NOMO-1 treated with DMSO at 0.1 percent for 48 hours (cell line): ENCODE measurements around the gene MED16.

Source experiments
- DNase-seq: peaks from one replicate; lab custom pipeline; 2025; ENCODE audit not compliant: unreplicated experiment; lab: John Stamatoyannopoulos, UW

The MED16 gene

DNA sequence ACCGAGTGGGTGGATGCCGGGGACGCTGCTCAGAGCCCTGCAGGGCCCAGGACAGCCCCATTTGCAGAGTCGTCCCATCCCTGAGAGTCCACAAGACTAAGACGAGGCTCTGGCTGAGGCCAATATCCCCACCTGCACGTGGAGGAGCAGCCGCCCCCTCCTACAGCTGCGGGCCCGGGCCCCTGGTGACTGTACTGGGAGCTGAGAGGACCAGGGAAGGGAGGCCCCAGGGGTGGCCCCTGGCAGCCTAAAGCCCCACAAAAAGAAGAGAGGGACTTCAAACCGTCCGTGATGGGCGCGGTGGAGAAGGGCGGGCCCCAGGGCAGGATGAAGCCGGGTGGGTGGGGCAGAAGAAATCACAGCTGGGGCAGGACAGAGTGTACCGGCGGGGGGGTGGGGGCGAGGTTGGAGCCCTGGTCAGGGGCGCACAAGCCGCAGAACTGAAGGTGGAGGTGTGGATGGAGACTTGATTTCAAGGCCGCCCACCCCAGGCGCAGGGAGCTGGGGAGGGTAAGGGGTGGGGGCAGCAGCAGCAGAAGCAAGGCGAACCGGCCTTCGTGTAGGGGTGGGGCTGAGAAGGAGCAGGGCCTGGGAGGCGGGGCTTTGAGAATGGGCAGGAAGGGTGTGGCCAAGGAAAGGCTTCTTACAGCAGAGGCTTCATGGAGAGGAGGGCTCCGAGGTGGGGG, 20.6 kb downstream of the MED16 start:
- DNase-seq = peak; percentile 60

- DNase-seq = no peak
These were observed 21.3 kb downstream of the MED16 start for GRCh38 chr19:871446-872265.

GRCh38 chr19:870963-871401, 22.0 kb downstream of the MED16 start:
- no peak for DNase-seq

GRCh38 chr19:870314-870713, 22.7 kb downstream of the MED16 start:
- DNase-seq = no peak

DNA sequence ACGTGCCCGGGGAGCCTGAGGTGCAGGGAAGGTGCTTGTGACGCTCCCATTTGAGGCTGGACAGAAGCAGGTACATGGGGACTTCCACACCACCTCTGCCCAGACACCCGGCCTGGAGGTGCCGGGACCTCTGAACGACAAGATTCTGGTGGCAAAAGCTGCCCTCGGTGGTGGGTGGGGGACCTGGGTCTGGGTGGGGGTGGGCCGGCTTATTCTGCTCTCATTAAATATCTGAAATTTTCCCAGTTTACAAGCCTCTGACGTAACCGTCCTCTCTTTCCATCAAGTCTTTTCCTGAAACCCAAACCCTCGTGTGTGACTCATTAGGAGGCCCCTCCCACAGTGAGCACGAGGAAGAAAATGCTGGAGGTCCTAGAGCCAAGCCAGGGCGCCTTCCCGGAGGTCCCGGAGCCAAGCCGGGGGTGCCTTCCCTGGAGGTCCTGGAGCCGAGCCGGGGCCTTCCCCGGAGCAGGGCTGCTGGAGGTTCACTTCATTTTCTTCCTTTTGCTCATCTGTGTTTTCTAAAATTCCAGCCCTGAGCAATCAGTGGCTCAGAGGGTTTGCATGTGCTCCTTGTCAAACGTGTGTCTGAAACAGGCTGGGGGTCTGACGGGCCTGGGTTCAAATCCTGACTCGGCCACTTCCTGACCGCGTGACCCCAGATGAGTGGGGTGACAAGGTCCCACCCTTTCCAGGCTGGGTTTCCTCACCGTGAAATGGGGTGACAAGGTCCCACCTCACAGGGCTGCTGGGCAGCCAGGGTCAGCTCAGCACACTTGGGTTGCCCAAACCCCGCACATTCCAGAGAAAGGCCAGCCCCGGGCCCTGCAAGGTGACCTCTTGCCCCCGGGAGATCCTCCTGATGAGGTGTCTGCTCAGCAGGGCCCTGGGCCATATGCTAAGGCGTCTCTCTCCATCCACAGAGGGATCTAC, 23.5 kb downstream of the MED16 start:
- DNase-seq = no peak

DNA sequence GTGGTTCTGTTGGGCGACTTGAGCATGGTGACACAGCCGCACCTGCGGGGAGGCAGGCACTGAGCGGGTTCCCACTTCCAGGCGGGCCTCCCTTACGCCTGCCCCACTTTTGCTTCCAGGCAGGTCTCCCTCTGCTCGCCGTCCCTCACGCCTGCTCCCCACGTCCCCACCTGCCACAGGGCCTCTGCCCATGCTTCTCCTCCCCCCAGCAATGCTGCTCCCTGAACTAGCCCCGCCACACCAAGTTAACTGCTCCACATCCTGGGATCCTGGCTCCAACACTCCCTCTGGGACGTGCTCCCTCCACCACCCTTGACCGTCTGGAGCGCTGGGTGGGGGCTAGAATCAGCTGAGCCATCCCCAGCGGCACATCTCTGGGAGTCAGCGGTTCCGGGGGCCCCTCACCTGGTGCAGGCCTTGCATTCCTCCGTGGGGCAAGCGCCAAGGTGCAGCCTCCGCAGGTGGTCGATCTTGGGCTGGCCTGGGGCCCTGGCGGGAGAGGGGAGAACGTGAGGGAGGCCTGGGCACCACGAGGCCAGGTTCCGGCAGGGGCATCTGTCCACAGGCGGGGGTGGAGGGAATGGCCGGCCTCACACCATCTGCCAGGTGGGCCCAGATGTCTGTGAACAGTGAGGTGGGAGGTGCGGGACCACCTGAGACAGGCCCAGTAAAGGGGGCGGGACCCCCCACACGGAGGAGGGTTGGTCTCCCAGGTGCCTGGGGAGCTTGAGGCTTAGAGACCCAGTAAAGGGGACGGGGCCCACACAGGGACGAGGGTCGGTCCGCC, 24.3 kb downstream of the MED16 start:
- no peak for DNase-seq

GRCh38 chr19:867855-868457, 25.0 kb downstream of the MED16 start:
- no peak for DNase-seq

DNA sequence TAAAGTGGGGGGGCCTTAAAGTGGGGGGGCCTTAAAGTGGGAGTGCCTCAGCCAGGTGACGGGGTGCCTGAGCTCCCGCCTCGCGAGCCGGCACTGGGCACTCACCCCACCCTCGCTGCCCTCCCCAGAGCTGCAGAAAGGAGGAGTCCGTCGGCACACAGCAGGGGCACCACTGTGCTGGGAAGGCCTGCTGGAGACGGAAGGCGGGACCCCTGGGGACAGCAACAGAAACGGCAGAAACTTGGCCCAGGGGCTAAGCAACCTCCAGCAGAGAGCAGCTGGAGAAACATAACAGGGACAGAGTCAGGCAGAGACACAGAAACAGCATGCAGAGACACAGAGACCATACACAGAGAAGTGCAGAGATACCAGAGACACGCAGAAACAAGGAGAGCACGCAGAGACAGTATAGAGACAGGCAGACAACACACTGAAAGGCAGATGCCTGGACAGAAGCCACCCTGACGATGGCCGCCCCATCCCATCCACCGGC, 25.6 kb downstream of the MED16 start:
- no peak for DNase-seq

GRCh38 chr19:866769-867300, 26.2 kb downstream of the MED16 start:
- DNase-seq = no peak

DNA sequence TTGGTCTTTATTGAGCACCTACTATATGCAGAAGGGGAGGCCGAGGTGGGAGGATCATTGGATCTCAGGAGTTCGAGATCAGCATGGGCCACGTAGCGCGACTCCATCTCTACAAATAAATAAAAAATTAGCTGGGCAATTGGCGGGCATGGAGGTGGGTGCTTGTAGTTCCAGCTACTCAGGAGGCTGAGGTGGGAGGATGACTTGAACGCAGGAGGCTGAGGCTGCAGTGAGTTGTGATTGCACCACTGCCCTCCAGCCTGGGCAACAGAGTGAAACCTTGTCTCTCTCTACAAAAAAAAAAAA, 29.7 kb downstream of the MED16 start:
- DNase-seq = no peak

- DNase-seq = no peak
These were observed 30.2 kb downstream of the MED16 start for GRCh38 chr19:862581-863314.

GRCh38 chr19:861756-862580, 31.0 kb downstream of the MED16 start:
- no peak for DNase-seq

GRCh38 chr19:861141-861755, 31.7 kb downstream of the MED16 start:
- DNase-seq = no peak

DNA sequence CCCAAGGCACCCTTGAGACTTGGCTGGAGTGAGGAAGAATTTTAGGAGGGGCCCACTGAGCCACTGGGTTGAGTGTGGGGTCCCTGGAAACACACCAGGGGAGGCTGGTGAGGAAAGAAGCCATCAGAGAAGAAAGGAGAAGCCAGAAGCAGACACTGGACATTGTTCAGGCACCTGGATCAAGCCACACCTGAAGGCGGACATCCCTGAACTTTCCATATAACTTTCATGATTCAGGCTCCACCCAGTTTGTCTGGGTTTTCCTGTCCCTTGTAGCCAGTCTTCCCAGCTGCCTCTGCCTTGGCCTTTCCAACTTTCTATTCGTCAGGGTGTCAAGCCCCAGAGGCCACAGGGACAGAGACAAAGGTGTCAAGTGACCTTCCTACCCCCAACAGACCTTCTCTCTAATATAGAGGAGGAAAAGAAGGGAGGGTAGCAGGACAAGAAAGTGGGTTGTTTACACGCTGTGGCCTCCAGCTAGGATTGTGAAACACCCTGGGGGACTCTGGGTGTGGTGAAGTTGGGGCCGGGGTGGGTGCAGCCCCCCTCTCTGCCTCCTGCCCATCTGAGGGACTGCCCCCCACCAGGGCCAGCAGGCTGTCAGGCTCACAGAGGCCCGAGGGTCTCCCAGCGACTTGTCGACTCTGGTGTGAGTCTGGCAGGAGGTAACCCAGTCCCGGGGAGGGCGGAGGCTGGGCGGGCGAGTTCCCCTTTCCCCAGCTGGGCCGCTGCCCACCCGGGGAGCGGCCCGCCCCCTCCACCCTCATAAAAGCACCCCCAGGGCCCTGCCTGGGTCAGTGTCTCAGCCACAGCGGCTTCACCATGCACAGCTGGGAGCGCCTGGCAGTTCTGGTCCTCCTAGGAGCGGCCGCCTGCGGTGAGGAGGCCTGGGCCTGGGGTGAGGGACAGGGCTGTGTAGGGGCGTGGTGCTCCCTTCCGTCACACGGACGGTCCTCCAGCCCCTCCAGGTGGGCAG, 33.8 kb downstream of the MED16 start, which contains the start of gene CFD:
TSS of gene CFD (plus strand) at position 797 of the 976 bp plus-strand sequence. CDS start at position 823, 26 bp downstream.
- DNase-seq = peak; percentile 69

GRCh38 chr19:858284-858683, 34.7 kb downstream of the MED16 start:
- no peak for DNase-seq

DNA sequence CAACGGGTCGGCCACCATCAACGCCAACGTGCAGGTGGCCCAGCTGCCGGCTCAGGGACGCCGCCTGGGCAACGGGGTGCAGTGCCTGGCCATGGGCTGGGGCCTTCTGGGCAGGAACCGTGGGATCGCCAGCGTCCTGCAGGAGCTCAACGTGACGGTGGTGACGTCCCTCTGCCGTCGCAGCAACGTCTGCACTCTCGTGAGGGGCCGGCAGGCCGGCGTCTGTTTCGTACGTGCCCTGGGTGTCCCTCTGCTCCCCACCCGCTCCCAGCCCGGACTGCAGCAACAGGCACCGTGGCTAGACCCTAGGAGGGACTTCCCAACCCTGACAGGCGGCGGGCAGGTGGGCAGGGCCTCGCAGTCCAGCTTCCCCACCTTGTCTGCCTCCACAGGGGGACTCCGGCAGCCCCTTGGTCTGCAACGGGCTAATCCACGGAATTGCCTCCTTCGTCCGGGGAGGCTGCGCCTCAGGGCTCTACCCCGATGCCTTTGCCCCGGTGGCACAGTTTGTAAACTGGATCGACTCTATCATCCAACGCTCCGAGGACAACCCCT, 37.3 kb downstream of the MED16 start:
- DNase-seq = no peak
